Colonic mucosa (tissue), 4 donors: Measurements from ENCODE around the gene PC. TPM values are rescaled to one million over a fixed set of nuclear protein-coding genes. Genes with fewer than 3 reads are reported as not detected.
A peak's percentile ranks its signal among the peaks of the same experiment; 100 is the strongest.

Experiments used
- DNase-seq: peaks from one replicate; pipeline ENCODE4 v3.0.0-alpha.2; 2020
- H3K27ac ChIP-seq: fragments of 200-600 bp; one replicate; pipeline ENCODE4 v1.8.0; 2021
- H3K27me3 ChIP-seq: fragments of 200-600 bp; one replicate; pipeline ENCODE4 v1.8.0; 2021
- H3K36me3 ChIP-seq: fragments of 200-600 bp; one replicate; pipeline ENCODE4 v1.8.0; 2021
- H3K4me1 ChIP-seq: fragments of 200-600 bp; one replicate; pipeline ENCODE4 v1.8.0; 2021; ENCODE audit warnings: mild to moderate bottlenecking
- H3K4me3 ChIP-seq: fragments of 200-600 bp; one replicate; pipeline ENCODE4 v1.8.0; 2021
- H3K9ac ChIP-seq, 2 donors: one replicate each; pipeline ENCODE4 v1.7.0; 2013; ENCODE audit warnings: control low read depth in 2 of 2, low read depth in 2 of 2, low read length in 2 of 2
- H3K9me3 ChIP-seq: fragments of 200-600 bp; one replicate; pipeline ENCODE4 v1.8.0; 2021
- intact Hi-C: fragments of 100-400 bp; cut with DNase I; formaldehyde crosslinking; loops from one replicate; pipeline ENCODE4 v1.14.1; 2022
- total RNA-seq, 2 donors: library from RNA; stranded (reverse); fragmentation: NEBNext Ultra II Directional in 1 of 2; extraction: Animal tissue kit (Norgen Biotek cat#: 25700) in 1 of 2; gene quantifications; one replicate each; pipeline ENCODE4 v1.2.1, GENCODE V29; 2021
- TF ChIP-seq, protein P1 (sequence below): fragments of 200-600 bp; IDR thresholded peaks from one replicate; pipeline ENCODE4 v1.8.0; 2022; ENCODE audit warnings: antibody characterized with exemption, mild to moderate bottlenecking
- donor health status: healthy.
- donor health status: DM: no; HTN: no; CAD: no.
- donor health status: DM: no; HTN: no; CAD: no.

Gene PC
- total RNA-seq, 2 donors from 2014 or later = 47.7 to 60.1 TPM

DNA sequence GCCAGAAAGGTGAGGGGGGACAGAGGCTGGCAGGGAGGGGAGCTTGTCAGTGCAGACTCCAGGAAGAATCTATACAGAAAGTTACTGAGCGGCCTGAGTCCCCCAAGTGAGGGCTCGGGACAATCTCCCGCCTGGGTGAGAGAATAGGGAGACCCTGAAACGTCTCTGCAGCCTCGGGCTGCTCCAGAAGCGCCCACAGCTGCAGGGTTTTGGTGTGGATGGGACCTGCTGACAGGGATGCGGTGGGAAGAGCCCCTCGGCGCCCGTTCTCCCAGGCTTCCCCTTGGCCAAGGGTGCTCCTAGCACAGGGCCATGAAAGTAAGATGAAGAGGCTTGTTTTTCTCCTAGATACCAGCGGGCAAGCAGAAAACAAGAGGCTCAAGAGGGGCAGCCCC, 115.7 kb downstream of the PC start:
- peaks cover 10% of the 10 kb centered on the region for H3K36me3 ChIP-seq
- intact Hi-C loops = no loop called here
- peaks cover 12% of the 10 kb centered on the region for H3K4me1 ChIP-seq
- no peaks in the 10 kb centered on the region for H3K27me3 ChIP-seq
- peak; percentile 20 for DNase-seq
- peak overlapping the region; percentile 96 for H3K27ac ChIP-seq
- H3K9ac ChIP-seq = peak overlapping the region; percentile 98 to 100
- H3K4me3 ChIP-seq = peak overlapping the region; percentile 98
- H3K9me3 ChIP-seq = no peaks in the 10 kb centered on the region
- TF ChIP-seq, protein P1, sequence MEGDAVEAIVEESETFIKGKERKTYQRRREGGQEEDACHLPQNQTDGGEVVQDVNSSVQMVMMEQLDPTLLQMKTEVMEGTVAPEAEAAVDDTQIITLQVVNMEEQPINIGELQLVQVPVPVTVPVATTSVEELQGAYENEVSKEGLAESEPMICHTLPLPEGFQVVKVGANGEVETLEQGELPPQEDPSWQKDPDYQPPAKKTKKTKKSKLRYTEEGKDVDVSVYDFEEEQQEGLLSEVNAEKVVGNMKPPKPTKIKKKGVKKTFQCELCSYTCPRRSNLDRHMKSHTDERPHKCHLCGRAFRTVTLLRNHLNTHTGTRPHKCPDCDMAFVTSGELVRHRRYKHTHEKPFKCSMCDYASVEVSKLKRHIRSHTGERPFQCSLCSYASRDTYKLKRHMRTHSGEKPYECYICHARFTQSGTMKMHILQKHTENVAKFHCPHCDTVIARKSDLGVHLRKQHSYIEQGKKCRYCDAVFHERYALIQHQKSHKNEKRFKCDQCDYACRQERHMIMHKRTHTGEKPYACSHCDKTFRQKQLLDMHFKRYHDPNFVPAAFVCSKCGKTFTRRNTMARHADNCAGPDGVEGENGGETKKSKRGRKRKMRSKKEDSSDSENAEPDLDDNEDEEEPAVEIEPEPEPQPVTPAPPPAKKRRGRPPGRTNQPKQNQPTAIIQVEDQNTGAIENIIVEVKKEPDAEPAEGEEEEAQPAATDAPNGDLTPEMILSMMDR = no peak

DNA sequence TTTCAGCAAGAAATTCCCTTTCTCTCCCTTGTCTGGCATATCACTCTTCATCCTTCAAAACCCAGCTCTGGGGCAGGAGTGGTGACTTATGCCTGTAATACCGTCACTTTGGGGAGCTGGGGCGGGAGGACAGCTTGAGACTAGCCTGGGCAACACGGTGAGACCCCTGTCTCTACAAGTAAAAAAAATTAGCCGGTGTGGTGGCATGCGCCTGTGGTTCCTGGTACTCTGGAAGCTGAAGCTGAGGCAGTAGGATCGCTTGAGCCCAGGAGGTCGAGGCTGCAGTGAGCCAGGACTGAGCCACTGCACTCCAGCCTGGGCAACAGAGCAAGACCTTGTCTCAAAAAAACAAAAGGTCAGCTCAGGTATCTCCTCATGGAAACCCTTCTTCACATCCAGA, 116.3 kb downstream of the PC start:
- intact Hi-C loops = no loop called here
- TF ChIP-seq, protein P1 = no peak
- Histone ChIP-seq H3K27ac (no peak overlapping the region), H3K27me3 (no peaks in the 10 kb centered on the region), H3K4me1 (peaks cover 12% of the 10 kb centered on the region), H3K4me3 (peak overlapping the region; percentile 98), H3K36me3 (peaks cover 10% of the 10 kb centered on the region), H3K9me3 (no peaks in the 10 kb centered on the region), H3K9ac (peak overlapping the region; percentile 98 to 100)
- no peak for DNase-seq

DNA sequence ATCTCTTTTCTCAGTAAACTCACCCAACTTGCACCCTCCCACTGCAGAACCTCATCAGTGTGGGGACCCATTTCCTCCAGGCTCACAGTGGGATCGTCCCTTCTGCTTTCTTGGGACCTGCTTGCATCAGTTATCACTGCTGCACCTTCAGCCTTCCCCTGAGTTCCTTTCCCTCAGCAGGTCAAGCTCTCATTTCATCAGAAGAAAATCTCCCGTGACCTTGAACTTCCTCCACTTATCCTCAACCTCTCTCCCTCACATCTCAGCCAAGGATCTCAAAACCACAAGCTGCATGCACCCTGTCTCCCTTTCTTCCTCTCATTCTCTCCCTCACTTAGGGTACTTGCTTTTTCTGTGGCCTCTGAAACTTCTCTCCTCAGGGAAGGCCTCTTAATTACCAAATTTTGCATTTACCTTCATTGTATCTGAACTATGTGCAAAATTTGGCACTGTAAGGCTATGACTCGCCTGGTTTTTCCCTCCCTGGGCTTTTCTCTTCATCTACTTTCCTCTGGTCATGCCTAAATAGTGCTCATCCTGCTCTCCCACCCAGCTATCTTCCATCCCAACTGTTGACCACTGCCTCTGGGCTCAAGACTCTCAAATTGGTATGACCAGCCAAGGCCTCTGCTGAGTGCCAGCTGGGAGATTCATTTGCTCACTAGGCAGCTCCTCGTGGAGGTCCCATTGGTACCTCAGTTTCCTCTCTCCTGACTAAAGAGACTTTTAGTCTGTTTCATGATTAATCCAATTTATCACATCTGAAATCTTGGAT, 117.7 kb downstream of the PC start:
- Histone ChIP-seq H3K4me1 (peaks cover 12% of the 10 kb centered on the region), H3K9ac (no peak overlapping the region), H3K4me3 (no peak overlapping the region), H3K27ac (no peak overlapping the region), H3K36me3 (peaks cover 4% of the 10 kb centered on the region), H3K27me3 (no peaks in the 10 kb centered on the region), H3K9me3 (no peaks in the 10 kb centered on the region)
- TF ChIP-seq, protein P1 = no peak
- intact Hi-C loops = no loop called here
- no peak for DNase-seq

DNA sequence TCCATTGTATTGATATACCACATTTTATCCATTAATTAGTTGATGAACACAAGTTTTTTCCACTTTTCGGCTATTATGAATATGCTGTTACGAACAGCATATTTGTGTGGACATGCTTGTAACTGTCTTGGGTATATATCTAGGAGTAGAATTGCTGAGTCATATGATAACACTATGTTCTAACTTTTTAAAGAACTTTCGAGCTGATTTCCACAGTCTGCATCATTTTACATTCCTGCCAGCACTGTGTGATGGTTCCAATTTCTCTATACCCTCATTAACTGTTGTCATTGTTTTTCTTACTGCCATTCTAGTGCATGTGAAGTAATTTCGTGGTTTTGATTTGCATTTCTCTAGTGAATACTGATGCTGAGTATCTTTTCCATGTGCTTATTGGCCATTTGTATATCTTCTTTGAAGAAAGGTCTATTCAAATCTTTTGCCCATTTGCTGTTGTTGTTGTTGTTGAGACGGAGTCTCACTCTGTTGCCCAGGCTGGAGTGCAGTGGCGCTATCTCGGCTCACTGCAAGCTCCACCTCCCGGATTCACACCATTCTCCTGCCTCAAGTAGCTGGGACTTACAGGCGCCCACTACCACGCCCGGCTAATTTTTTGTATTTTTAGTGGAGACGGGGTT, 122.3 kb downstream of the PC start:
- Histone ChIP-seq H3K27ac (no peak overlapping the region), H3K9me3 (no peaks in the 10 kb centered on the region), H3K36me3 (no peaks in the 10 kb centered on the region), H3K27me3 (no peaks in the 10 kb centered on the region), H3K4me3 (no peak overlapping the region), H3K9ac (no peak overlapping the region), H3K4me1 (no peaks in the 10 kb centered on the region)
- TF ChIP-seq, protein P1 = no peak
- intact Hi-C loops = loop anchor here (10.0 kb wide), 1 partner anchor 241 kb away; the partner anchor contains the start of genes CCDC87 and CCS
- no peak for DNase-seq

DNA sequence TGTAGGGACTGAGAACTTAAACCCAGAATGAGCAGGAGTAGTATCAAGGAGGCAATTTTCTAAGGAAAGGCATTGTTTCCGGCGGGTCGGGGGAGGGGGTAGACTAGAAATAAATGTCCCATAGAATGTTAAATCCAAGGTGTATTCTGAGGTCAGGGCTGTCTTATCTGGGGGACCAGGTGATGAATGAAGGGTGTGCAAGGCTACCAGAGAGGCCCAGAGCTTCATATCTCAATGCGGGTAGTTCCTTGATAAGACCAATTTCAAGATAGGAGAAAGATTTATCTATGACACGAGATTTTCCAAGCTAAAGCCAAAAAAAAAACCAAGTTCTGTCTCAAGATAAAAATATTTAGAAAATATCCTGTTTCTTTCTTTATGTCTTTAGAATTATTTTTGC, 123.2 kb downstream of the PC start:
- intact Hi-C loops = loop anchor here (1.0 to 10.0 kb wide), 2 partner anchors 141 to 240 kb away; partner anchors contain the start of genes CCDC87 and CCS
- H3K9ac ChIP-seq = no peak overlapping the region
- H3K27me3 ChIP-seq = no peaks in the 10 kb centered on the region
- no peaks in the 10 kb centered on the region for H3K9me3 ChIP-seq
- no peak overlapping the region for H3K27ac ChIP-seq
- no peak overlapping the region for H3K4me3 ChIP-seq
- TF ChIP-seq, protein P1 = no peak
- no peaks in the 10 kb centered on the region for H3K4me1 ChIP-seq
- H3K36me3 ChIP-seq = no peaks in the 10 kb centered on the region
- no peak for DNase-seq
